H1 (cell line): ENCODE data around the gene CSTF2T. TPM values are rescaled to one million over a fixed set of nuclear protein-coding genes. Genes with fewer than 3 reads are reported as not detected.

ENCODE experiments used
- CTCF ChIA-PET: fragments of 300-600 bp; sonication (Branson Sonifier 250); formaldehyde crosslinking; loops from one replicate; lab custom pipeline; 2021; ENCODE audit not compliant: partially characterized antibody; lab: Charles Lee
- POLR2A ChIA-PET: fragments of 300-600 bp; sonication (Branson Sonifier 250); formaldehyde crosslinking; loops from one replicate; lab custom pipeline; 2021; ENCODE audit warnings: inconsistent platforms; ENCODE audit not compliant: partially characterized antibody; lab: Charles Lee
- DNase-seq, 2 experiments: peaks; one replicate each; pipeline versions ENCODE4 v3.0.0 to v3.0.0-alpha.2; 2010 to 2022; ENCODE audit warnings: low spot score in 2 of 2, low read depth in 1 of 2, mixed read lengths in 1 of 2
- FAIRE-seq: peaks from 2 replicates; lab custom pipeline; 2011; peaks lifted over from hg19 to GRCh38; lab: Jason Lieb, UNC
- H2AFZ ChIP-seq: 2 replicates; pipeline ENCODE4 v1.8.1; 2012; ENCODE audit warnings: low read length, inconsistent platforms
- H2AK5ac ChIP-seq: 2 replicates; pipeline ENCODE4 v1.6.1; 2013; ENCODE audit warnings: low read depth, low read length
- H2BK120ac ChIP-seq: replicated peaks from 2 replicates; pipeline ENCODE3; 2013; ENCODE audit warnings: low read depth, low read length, inconsistent platforms
- H2BK12ac ChIP-seq: 2 replicates; pipeline ENCODE4 v1.6.1; 2013; ENCODE audit warnings: low read depth, low read length
- H2BK15ac ChIP-seq: 2 replicates; pipeline ENCODE4 v1.6.1; 2013; ENCODE audit warnings: low read length
- H2BK20ac ChIP-seq: 2 replicates; pipeline ENCODE4 v1.6.1; 2013; ENCODE audit warnings: low read length
- H2BK5ac ChIP-seq: 2 replicates; pipeline ENCODE4 v1.6.1; 2013; ENCODE audit warnings: low read depth, low read length
- H3K14ac ChIP-seq: 2 replicates; pipeline ENCODE4 v1.6.1; 2013; ENCODE audit warnings: inconsistent platforms; ENCODE audit not compliant: insufficient read length
- H3K18ac ChIP-seq: 2 replicates; pipeline ENCODE4 v1.6.1; 2013; ENCODE audit warnings: low read length; ENCODE audit errors: extremely low read depth
- H3K23ac ChIP-seq: 2 replicates; pipeline ENCODE4 v1.6.1; 2013; ENCODE audit warnings: inconsistent platforms; ENCODE audit not compliant: insufficient read length
- H3K23me2 ChIP-seq: 2 replicates; pipeline ENCODE4 v1.6.1; 2013; ENCODE audit warnings: low read depth, low read length
- H3K27ac ChIP-seq: 2 replicates; pipeline ENCODE4 v1.6.1; 2011; ENCODE audit warnings: low read depth, low read length, inconsistent platforms
- H3K27me3 ChIP-seq, 4 experiments: replicated peaks in 1 of 4; 1 replicate in 1 of 4; 2 replicates in 3 of 4; pipeline versions ENCODE4 v1.6.1 to v1.8.1; 2011 to 2013; ENCODE audit warnings: low read length in 3 of 4, mild to moderate bottlenecking in 3 of 4, inconsistent platforms in 2 of 4, mixed read lengths in 2 of 4, moderate library complexity in 1 of 4; ENCODE audit not compliant: control insufficient read depth in 3 of 4, insufficient read depth in 3 of 4; ENCODE audit errors: extremely low read depth in 1 of 4
- H3K36me3 ChIP-seq, 4 experiments: 2 replicates each; pipeline versions ENCODE4 v1.6.1 to v1.8.1; 2011 to 2013; ENCODE audit warnings: mild to moderate bottlenecking in 4 of 4, low read length in 3 of 4, moderate library complexity in 2 of 4, control low read depth in 1 of 4, inconsistent platforms in 1 of 4; ENCODE audit not compliant: insufficient read depth in 4 of 4, control insufficient read depth in 2 of 4
- H3K4ac ChIP-seq: replicated peaks from 2 replicates; pipeline ENCODE3; 2013; ENCODE audit warnings: low read length, low read depth, mixed read lengths, inconsistent platforms; ENCODE audit not compliant: insufficient read length
- H3K4me1 ChIP-seq, 4 experiments: replicated peaks in 1 of 4; 1 replicate in 1 of 4; 2 replicates in 3 of 4; pipeline versions ENCODE4 v1.6.1 to v1.8.1; 2011 to 2013; ENCODE audit warnings: low read length in 3 of 4, inconsistent platforms in 2 of 4, mixed read lengths in 1 of 4; ENCODE audit not compliant: insufficient read depth in 4 of 4, control insufficient read depth in 3 of 4
- H3K4me2 ChIP-seq, 2 experiments: 2 replicates each; pipeline versions ENCODE4 v1.6.1 to v1.8.1; 2011 to 2013; ENCODE audit warnings: low read depth in 2 of 2, low read length in 2 of 2, control low read depth in 1 of 2, inconsistent platforms in 1 of 2, mild to moderate bottlenecking in 1 of 2; ENCODE audit not compliant: insufficient read depth in 1 of 2
- H3K4me3 ChIP-seq, 4 experiments: fragments of 200-600, 300-600 bp in 1 of 4; sonication (generic), shearing (Covaris generic), sonication (Bioruptor Twin) in 1 of 4; 2 replicates each; pipeline versions ENCODE4 v1.5.1 to v1.8.1; 2011 to 2016; ENCODE audit warnings: low read length in 4 of 4, low read depth in 3 of 4, control low read depth in 2 of 4, inconsistent platforms in 2 of 4, mild to moderate bottlenecking in 2 of 4, mixed read lengths in 1 of 4, moderate library complexity in 1 of 4; ENCODE audit not compliant: insufficient read depth in 2 of 4; ENCODE audit errors: extremely low read depth in 1 of 4
- H3K56ac ChIP-seq: replicated peaks from 2 replicates; pipeline ENCODE3; 2013; ENCODE audit warnings: low read depth, mild to moderate bottlenecking, mixed read lengths, low read length, inconsistent platforms; ENCODE audit not compliant: insufficient read length
- H3K79me1 ChIP-seq: 2 replicates; pipeline ENCODE4 v1.6.1; 2013; ENCODE audit warnings: low read depth, low read length, control low read depth
- H3K79me2 ChIP-seq, 2 experiments: 2 replicates each; pipeline versions ENCODE4 v1.6.1 to v1.8.1; 2012 to 2013; ENCODE audit warnings: low read length in 2 of 2, mild to moderate bottlenecking in 2 of 2, inconsistent platforms in 1 of 2; ENCODE audit not compliant: insufficient read depth in 2 of 2, control insufficient read depth in 1 of 2
- H3K9ac ChIP-seq, 4 experiments: replicated peaks in 1 of 4; 1 replicate in 1 of 4; 2 replicates in 3 of 4; pipeline versions ENCODE4 v1.6.1 to v1.8.1; 2011 to 2013; ENCODE audit warnings: low read depth in 3 of 4, low read length in 3 of 4, control low read depth in 2 of 4, mild to moderate bottlenecking in 2 of 4, moderate library complexity in 2 of 4, inconsistent platforms in 1 of 4; ENCODE audit errors: extremely low read depth in 1 of 4
- H3K9me3 ChIP-seq, 2 experiments: 2 replicates each; pipeline versions ENCODE4 v1.6.1 to v1.8.1; 2012 to 2013; ENCODE audit warnings: mild to moderate bottlenecking in 2 of 2, moderate library complexity in 2 of 2, control low read depth in 1 of 2, inconsistent platforms in 1 of 2, low read depth in 1 of 2, low read length in 1 of 2, mixed read lengths in 1 of 2; ENCODE audit not compliant: insufficient read depth in 2 of 2
- H4K20me1 ChIP-seq, 2 experiments: replicated peaks in 1 of 2; 2 replicates each; pipeline versions ENCODE3 to v1.8.1; 2011 to 2013; ENCODE audit warnings: inconsistent platforms in 2 of 2, low read length in 2 of 2, mild to moderate bottlenecking in 1 of 2; ENCODE audit not compliant: insufficient read depth in 2 of 2, control insufficient read depth in 1 of 2
- H4K5ac ChIP-seq: 2 replicates; pipeline ENCODE4 v1.6.1; 2013; ENCODE audit warnings: low read length, low read depth, mixed read lengths, inconsistent platforms; ENCODE audit not compliant: insufficient read length
- H4K8ac ChIP-seq: 2 replicates; pipeline ENCODE4 v1.8.0; 2013; ENCODE audit warnings: mild to moderate bottlenecking, moderate library complexity, low read length, inconsistent platforms; ENCODE audit not compliant: insufficient read depth; ENCODE audit errors: extremely low read depth
- H4K91ac ChIP-seq: replicated peaks from 2 replicates; pipeline ENCODE3; 2013; ENCODE audit warnings: low read length, mixed read lengths, inconsistent platforms; ENCODE audit not compliant: insufficient read length
- CBX5 ChIP-seq: fragments of 300-800, 300-1000 bp; sonication (generic); IDR thresholded peaks from 2 replicates; pipeline ENCODE4 v1.7.1; 2016; ENCODE audit warnings: antibody characterized with exemption, low read length, low read depth
- KDM5A ChIP-seq: fragments of 200-600 bp; IDR thresholded peaks from 2 replicates; pipeline ENCODE4 v1.7.1; 2012; ENCODE audit warnings: mild to moderate bottlenecking, low read length, inconsistent platforms, mixed read lengths
- PHF8 ChIP-seq: fragments of 200-600 bp; sonication (generic); conservative IDR thresholded peaks from 2 replicates; pipeline ENCODE4 v1.7.1; 2012; ENCODE audit warnings: low read depth, mild to moderate bottlenecking, inconsistent platforms, low read length, moderate library complexity
- RAD21 ChIP-seq, 2 experiments: IDR thresholded peaks in 1 of 2; conservative IDR thresholded peaks in 1 of 2; 2 replicates each; pipeline ENCODE4 v1.6.1; 2011; ENCODE audit warnings: low read depth in 2 of 2, low read length in 2 of 2, improper control_type of control experiment in 1 of 2, inconsistent platforms in 1 of 2, mild to moderate bottlenecking in 1 of 2, moderate library complexity in 1 of 2
- SIRT6 ChIP-seq: IDR thresholded peaks from one replicate; pipeline ENCODE4 v1.7.1; 2012; ENCODE audit warnings: low read length, inconsistent platforms
- ZNF274 ChIP-seq: IDR thresholded peaks from 2 replicates; pipeline ENCODE4 v1.7.0; 2012; ENCODE audit warnings: low read length, borderline replicate concordance; ENCODE audit errors: extremely low read depth
- WGBS, 2 experiments: shearing (Covaris generic) in 1 of 2; methylation state at CpG; one replicate each; pipeline versions ENCODE4 v1.1.6 to v1.1.7; 2013 to 2015; ENCODE audit warnings: low lambda C conversion rate in 2 of 2, mixed read lengths in 2 of 2, inconsistent platforms in 1 of 2, low coverage in 1 of 2, missing lambda C conversion rate in 1 of 2; ENCODE audit not compliant: insufficient replicate concordance in 2 of 2, insufficient coverage in 1 of 2, insufficient read length in 1 of 2; ENCODE audit errors: extremely low coverage in 1 of 2, missing lambda C conversion rate in 1 of 2; 5-methylcytosine and 5-hydroxymethylcytosine counted together
- polyA plus RNA-seq, 7 experiments: library from polyadenylated mRNA; depleted of rRNA in 3 of 7; stranded (reverse) in 5 of 7; unstranded in 2 of 7; fragments of >200 nt in 5 of 7; fragments of 200-250 nt in 2 of 7; gene quantifications; 1 replicate in 5 of 7; 2 replicates in 1 of 7; 4 replicates in 1 of 7; pipeline versions ENCODE4 v1.2.1 to v1.2.3, GENCODE V29; 2011 to 2013; ENCODE audit warnings: missing spikeins in 2 of 7, mixed read lengths in 2 of 7
- total RNA-seq: library from RNA; stranded (reverse); fragmentation: NEBNext Ultra II Directional; extraction: Animal tissue kit (Norgen Biotek cat#: 25700); gene quantifications from 2 replicates; pipeline ENCODE4 v1.2.1, GENCODE V29; 2021

Gene CSTF2T
- total and polyA plus RNA-seq, 2 of the 8 experiments (the other 6 are each of a cell fraction or from before 2014, with no cell fraction given) = 9.4 to 32.4 TPM

DNA sequence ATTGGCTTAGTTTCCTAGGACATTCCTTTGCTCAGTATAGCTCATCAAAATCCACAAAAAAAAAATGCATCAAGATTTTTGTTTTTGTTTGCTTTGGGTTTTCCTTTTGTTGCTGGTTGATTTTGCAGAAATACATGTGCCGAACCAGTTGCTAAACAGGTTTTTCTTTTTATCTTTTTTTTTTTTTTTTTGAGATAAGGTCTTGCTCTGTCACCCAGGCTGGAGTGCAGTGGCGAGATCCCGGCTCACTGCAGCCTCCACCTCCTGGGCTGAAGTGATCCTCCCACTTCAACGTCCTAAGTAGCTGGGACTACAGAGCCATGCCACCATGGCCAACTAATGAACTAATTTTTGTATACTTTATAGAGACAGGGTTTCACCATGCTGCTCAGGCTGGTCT is 8.3 kb downstream of the CSTF2T start:
- H3K4ac ChIP-seq = no peak overlapping the region
- no peaks in the 10 kb centered on the region for H3K79me1 ChIP-seq
- H3K23ac ChIP-seq = no peak overlapping the region
- no peak overlapping the region for H3K4me3 ChIP-seq
- H4K20me1 ChIP-seq = peaks cover 0 to 2% of the 10 kb centered on the region in 2 experiments
- H3K27ac ChIP-seq = no peak overlapping the region
- FAIRE-seq (no peak), DNase-seq (no peak)
- peaks cover 0 to 5% of the 10 kb centered on the region in 2 experiments; a peak in 1 of 4 replicates for H3K79me2 ChIP-seq
- no peak overlapping the region for H4K91ac ChIP-seq
- no peaks in the 10 kb centered on the region for H3K23me2 ChIP-seq
- H2BK12ac ChIP-seq = no peak overlapping the region
- H2BK20ac ChIP-seq = no peak overlapping the region
- no peak overlapping the region for H3K9ac ChIP-seq
- no peak overlapping the region for H2AK5ac ChIP-seq
- H4K5ac ChIP-seq = no peak overlapping the region
- H2BK5ac ChIP-seq = no peak overlapping the region
- no peak overlapping the region for H3K4me2 ChIP-seq
- CTCF ChIA-PET = interaction anchor here (0.5 to 1.3 kb wide), 3 partner anchors 8 to 166 kb away, joined by 3 to 4 read pairs (median 3); no protein-coding TSS in a partner anchor
- H2BK120ac ChIP-seq = no peak overlapping the region
- no peaks in the 10 kb centered on the region; a peak in 1 of 7 replicates for H3K4me1 ChIP-seq
- 86% methylated on average over 4 of the region's 4 CpGs; no CpG with 5 or more reads in 1 of the 2 experiments for WGBS, 2 experiments
- H3K9me3 ChIP-seq = peaks cover 4 to 5% of the 10 kb centered on the region in 2 experiments; a peak in 3 of 4 replicates
- no peak overlapping the region for H3K14ac ChIP-seq
- H2BK15ac ChIP-seq = no peak overlapping the region
- peaks cover 0 to 3% (median 1%) of the 10 kb centered on the region in 4 experiments; a peak in 2 of 8 replicates for H3K36me3 ChIP-seq
- POLR2A ChIA-PET = no interaction called here
- no peak overlapping the region for H4K8ac ChIP-seq
- H3K27me3 ChIP-seq = no peaks in the 10 kb centered on the region
- H2AFZ ChIP-seq = no peak overlapping the region
- no peak overlapping the region for H3K18ac ChIP-seq
- no peak overlapping the region for H3K56ac ChIP-seq
- TF ChIP-seq PHF8 = no peak
- TF ChIP-seq ZNF274 = no peak
- no peak for TF ChIP-seq CBX5
- no peak for TF ChIP-seq RAD21 (IDR thresholded peaks at IDR 0.05 in 1 of 2, conservative IDR thresholded peaks at IDR 0.05 in 1 of 2; ENCODE audit: low read depth in 2 of 2, low read length in 2 of 2)
- TF ChIP-seq KDM5A = no peak
- TF ChIP-seq SIRT6 = no peak
